Activated CD4-positive, alpha-beta T cell treated with anti-CD3 and anti-CD28 coated beads for 1 hour (primary cell): Measurements from ENCODE around the gene PMM1.
"Not testable (repeated sequence)": the region's sequence is repeated elsewhere in the genome, so short reads cannot be mapped to it uniquely, and the experiment has no call there.

ENCODE experiments used
- DNase-seq: peaks from one replicate; pipeline ENCODE4 v3.0.0-alpha.2; 2020

The PMM1 gene

DNA sequence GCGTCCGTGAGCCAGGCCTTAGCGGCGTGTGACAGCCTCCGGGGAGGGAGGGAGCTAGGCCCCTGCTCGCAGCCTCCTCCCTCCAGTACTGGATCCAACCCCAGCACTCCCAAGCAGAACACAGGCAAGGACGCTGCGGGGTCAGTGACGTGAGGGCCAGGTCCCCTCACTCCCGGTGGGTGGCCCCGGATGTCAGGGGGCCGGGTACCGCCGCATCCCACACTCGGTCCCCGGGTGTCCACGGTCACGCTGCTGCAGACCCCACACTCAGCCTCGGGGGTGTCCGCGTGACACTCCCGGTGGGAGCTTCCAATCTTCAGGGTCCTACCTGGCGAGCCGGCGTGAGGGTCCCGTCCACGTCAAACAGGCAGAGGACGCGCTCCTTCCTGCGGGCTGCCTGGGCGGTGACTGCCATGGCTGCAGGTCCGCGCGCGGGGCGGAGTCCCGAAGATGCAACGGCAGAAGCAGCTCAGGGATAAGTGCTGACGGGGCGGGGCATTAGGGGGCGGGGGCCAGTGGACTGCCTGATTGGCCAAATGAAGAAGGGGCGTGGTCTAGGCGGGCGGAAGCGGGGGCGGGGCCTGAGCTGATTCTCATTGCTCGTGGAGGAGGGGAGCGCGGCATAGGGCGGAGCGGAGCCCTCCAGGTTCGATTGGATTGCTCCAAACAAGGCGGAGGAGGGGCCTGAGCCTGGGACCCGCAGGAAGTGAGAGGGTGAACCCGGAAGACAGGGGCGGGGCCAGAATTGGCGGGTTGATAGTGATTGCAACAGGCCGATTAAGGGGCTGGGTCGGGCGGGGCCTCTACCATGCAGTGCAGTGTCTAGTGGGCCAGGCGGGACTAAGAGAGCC is at the start of gene PMM1:
Gene PMM1, minus strand, starts transcription at position 450 of the 851 bp plus-strand sequence. Its CDS starts 35 bp downstream, at position 415.
- peak; percentile 100 for DNase-seq

GRCh38 chr22:41638748-41639147 is 49.1 kb upstream of the PMM1 start:
- no peak for DNase-seq

GRCh38 chr22:41638124-41638523 is 48.5 kb upstream of the PMM1 start:
- DNase-seq = no peak

DNA sequence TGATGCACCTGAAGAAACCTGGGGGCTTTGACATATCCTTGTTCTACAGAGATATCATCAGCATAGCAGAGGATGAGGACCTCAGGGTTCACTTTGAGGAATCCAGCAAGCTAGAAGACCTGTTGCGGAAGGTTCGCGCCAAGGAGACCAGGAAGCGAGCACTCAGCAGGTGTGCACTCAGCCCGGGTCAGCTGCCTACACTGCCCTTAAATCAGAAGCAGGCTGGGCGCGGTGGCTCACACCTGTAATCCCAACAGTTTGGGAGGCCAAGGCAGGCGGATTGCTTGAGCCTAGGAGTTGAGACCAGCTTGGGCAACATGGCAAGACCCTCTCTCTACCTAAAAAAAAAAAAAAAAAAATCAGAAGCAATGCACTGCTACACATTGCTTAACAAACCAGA is 48.0 kb upstream of the PMM1 start:
- not testable (repeated sequence) for DNase-seq

DNA sequence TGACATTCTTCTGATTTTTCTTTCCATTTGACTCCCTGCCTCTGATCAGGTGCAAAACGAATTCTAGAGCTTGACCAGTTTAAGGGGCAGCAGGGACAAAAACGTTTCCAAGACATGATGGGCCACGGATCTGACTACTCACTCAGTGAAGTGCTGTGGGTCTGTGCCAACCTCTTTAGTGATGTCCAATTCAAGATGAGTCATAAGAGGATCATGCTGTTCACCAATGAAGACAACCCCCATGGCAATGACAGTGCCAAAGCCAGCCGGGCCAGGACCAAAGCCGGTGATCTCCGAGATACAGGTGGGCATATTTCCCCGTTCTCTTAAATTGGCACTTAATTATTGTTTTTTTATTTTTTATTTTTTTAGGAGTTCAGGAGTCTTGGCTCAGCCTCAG is 46.8 kb upstream of the PMM1 start:
- DNase-seq = no peak

GRCh38 chr22:41634610-41635009 is 45.0 kb upstream of the PMM1 start:
- DNase-seq = not testable (repeated sequence)

- DNase-seq = not testable (repeated sequence)
Observed at GRCh38 chr22:41631615-41632014, 42.0 kb upstream of the PMM1 start.

GRCh38 chr22:41631115-41631514 is 41.5 kb upstream of the PMM1 start:
- DNase-seq = not testable (repeated sequence)

DNA sequence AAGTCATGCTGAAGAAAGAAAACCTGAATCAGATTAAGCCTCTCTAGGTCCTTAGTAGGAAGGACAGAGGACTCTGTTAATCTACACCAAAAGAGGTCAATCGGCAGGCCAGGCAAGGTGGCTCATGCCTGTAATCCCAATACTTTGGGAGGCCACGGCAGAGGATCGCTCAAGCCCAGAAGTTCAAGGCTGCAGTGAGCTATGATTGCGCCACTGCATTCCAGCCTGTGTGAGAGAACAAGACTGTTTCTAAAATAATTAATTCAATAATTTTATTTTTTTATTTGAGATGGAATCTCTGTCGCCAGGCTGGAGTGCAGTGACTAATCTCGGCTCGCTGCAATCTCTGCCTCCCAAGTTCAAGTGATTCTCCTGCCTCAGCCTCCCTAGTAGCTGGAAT is 35.9 kb upstream of the PMM1 start:
- DNase-seq = no peak

DNA sequence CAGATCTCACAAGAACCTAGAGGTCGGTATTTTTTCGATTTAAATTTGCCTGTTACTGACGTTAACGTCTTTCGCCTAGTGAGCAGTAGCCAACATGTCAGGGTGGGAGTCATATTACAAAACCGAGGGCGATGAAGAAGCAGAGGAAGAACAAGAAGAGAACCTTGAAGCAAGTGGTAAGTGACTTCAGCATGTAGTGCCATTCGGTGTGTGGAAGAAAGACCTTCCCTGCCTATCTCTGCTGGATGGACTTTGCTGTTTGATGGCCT is 32.2 kb upstream of the PMM1 start:
- DNase-seq = no peak

- DNase-seq = peak; percentile 100
Observed at GRCh38 chr22:41621099-41621910, 31.7 kb upstream of the PMM1 start, which contains the start of gene XRCC6. Gene XRCC6 (plus strand): TSS chr22:41621295. CDS start chr22:41622005, 710 bp downstream.

- no peak for DNase-seq
Observed at GRCh38 chr22:41620589-41621098, 31.0 kb upstream of the PMM1 start, which contains the start of gene DESI1. Gene DESI1 (minus strand): TSS chr22:41621043. CDS start chr22:41620839, 204 bp downstream.

DNA sequence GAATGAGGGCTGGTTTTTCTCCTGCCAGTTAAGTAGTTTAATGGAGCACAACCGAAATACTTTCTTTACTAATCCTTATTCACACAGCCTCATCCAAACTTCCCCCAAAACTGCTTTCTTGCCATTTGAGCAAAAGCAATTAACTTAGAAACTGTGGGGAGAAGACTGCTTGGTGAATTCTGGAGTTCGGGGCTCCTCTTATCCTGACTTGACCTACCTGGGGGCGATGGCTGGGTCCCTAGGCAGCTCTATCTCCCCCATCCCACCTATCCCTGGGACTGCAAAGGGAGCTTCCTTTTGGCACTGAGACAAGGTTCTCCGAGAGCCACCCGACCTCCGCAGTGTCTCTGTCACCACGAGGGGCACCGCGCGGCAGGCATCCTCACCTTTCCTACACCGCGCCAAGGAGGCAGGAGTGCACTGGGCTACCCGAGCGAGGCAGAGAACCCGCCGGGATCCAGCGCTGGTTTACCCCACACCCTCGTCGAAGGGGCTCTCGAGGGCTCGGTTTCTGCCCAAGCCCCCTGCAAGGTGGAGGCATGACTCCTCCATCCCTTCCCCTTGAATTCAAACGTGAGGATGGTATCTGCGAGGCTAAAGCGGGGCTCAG is 30.4 kb upstream of the PMM1 start:
- peak; percentile 32 for DNase-seq

DNA sequence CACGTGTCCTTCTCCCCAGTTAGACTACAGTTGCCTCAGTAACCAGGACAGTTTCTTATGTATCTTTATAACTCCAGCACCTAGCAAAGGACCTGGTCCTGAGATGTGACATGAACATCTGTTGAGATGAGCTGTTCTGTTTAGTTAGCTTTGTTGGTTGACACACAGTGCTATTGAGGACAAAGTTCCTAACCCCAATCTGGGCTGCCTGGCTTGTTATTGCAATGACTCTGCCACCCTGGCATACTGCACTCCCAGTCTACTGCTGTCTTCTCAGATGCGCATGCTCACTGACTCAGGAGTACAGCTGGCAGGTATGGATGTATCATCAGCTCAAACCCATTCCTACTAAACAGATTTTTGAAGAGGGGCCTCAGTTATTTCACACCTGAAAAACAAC is 23.8 kb upstream of the PMM1 start:
- DNase-seq = no peak

GRCh38 chr22:41612603-41613306 is 23.1 kb upstream of the PMM1 start:
- no peak for DNase-seq

DNA sequence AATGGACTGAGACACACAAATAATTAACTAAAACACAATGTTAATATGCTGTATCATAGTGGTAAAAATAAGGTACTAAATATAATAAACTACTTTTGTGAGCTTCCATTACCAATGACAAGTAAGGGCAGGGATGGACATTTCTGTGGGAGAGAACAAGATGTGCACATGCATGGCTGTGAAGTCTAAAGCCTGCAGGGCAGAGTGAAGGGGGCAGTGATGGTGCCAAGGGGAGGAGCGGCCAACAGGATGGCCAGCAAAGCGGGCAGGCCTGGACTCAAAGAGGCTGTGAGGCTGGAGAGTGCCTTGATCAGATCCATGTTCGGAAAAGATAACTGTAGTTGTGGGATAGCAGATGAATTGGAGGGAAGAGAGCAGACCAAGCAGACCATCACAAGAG is 18.7 kb upstream of the PMM1 start:
- no peak for DNase-seq

GRCh38 chr22:41603873-41604332 is 14.3 kb upstream of the PMM1 start:
- no peak for DNase-seq

- no peak for DNase-seq
Observed at GRCh38 chr22:41600976-41601375, 11.3 kb upstream of the PMM1 start.

- no peak for DNase-seq
Observed at GRCh38 chr22:41598891-41599635, 9.4 kb upstream of the PMM1 start.

DNA sequence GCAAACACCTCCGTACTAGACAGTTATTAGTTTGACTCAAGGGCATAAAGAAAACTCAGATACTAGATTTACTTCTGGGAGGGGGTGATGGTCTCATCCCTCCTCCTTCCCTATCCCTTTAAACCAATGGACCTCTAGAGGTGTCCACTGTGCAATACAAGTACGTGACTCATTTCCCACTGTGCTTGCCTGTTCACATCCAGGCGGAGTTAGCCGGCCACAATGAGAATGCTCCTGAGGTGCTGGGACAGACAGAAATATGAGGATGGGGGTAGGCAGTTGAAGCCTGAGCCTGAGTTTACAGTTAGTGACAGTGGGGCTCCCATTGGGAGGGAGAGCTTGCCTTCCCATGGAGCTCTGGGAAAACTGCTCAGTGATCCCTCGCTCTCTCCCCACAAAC is 8.4 kb upstream of the PMM1 start:
- DNase-seq = no peak

DNA sequence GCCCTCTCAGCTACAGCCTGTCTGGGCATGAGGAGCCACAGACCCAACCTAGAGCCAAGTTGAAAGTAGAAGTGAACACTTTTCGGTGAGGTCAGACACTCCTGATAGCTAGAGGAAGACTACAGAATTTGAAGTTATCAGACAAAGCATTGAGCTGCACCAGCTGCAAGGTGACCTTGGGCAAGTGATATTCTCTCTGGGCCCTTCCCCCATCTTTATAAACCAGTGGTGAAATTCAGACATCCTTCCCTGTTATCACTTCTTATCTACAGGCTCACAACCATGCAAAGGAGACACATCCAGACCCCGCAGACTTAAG is 8.0 kb upstream of the PMM1 start:
- DNase-seq = no peak
